GM21360 (cell line): ENCODE results near the gene CREG1.
"Not testable (repeated sequence)": the region's sequence is repeated elsewhere in the genome, so short reads cannot be mapped to it uniquely, and the experiment has no call there.

Experiments
- ATAC-seq: cut with Tn5 transposase; IDR thresholded peaks from one replicate; pipeline ENCODE4 v1.9.1; 2021; ENCODE audit warnings: mild to moderate bottlenecking, moderate library complexity; ENCODE audit not compliant: unreplicated experiment

CREG1 gene

DNA sequence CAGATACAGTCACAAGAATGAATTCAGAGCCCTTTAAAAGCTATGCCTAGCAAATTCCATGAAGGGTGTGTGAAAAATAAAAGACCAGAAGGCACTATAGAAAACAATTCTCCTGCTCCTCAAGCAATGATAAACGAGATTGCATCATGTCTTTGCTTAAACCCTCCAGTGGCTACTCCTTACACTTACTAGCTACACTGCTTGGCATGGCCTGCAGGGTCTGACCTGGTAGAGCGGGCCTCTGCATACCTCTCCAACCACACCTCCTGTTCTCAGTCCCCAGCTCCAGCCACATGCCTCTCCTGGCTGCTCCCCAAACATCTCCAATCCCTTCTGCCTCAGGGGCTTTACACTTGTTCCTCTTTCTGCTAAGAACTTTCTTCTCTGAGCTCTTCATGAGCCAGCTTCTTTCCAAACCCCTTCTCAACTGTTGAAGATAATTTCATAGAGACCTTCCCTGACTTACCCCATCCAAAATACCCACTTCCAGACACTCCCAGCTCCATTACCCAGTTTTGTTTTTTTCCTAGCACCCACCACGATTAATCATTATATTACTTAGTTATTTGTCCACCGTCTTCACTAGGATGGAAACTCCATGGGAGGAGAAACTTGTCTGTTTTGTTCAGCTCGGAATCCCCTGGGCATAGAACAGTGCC, 11.2 kb upstream of the CREG1 start:
- no peak for ATAC-seq

DNA sequence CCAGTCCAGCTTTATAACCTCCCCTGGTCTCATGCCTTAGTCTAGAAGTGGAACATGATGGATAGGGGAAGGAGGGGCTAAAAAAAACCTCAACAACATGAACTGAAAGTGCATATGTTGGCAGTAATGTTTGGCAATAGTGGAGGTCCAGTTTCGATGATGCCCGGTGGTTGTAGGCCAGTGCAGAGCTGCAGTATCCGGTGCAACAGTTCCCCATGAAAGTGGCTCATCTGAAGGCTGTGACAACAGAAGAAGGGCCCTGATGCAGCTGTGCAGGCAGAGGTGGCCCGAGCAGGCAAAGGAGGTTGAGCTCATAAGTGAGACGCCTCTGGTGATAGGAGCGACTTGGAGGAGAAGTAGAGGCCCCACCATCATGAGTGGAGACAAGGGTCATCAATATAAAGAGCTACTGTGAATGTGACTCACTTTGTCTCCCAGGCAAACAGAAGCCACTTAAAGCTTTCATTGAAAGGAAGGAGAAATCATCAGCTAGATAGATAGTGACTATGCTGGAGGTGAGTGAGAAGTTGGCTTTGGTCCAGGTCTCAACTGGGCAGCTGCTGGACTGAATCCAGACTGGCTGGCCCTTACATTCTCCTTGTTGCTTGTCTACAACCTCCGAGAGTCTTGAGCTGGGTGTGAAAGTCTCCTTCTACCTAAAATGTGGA, 10.2 kb upstream of the CREG1 start:
- no peak for ATAC-seq

DNA sequence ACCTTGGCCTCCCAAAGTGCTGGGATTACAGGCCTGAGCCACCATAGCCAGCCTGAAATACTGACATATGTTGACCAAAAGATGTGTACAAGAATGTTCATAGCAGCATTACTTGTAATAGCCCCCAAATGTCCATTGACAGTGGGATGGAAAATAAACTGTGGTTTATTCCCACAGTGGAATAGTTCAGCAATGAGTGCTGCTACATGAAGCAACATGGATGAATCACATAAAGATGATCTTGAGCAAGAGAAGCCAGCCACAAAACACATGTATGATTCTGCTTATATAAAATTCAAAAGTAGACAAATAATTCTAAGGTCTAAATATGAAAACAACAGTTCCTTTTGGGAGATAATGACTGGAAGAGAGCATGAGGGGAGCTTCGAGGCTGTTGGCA, 9.1 kb upstream of the CREG1 start:
- no peak for ATAC-seq

DNA sequence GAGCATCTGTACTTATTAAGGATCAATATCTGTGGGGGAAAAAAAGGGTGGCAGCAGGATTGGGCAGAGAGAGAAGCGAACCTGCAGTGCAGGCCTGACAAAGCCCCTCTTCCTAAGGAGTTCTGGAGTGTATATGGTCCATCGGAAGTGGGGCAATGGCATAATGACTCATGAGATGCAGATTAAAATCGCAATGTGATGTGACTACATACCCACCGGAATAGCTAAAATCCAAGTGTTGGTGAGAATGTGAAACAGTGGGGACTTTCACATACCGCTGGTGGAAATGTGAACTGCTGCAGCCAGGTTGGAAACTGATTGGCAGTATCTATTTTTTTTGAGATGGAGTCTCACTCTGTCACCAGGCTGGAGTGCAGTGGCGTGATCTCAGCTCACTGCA, 8.2 kb upstream of the CREG1 start:
- no peak for ATAC-seq

DNA sequence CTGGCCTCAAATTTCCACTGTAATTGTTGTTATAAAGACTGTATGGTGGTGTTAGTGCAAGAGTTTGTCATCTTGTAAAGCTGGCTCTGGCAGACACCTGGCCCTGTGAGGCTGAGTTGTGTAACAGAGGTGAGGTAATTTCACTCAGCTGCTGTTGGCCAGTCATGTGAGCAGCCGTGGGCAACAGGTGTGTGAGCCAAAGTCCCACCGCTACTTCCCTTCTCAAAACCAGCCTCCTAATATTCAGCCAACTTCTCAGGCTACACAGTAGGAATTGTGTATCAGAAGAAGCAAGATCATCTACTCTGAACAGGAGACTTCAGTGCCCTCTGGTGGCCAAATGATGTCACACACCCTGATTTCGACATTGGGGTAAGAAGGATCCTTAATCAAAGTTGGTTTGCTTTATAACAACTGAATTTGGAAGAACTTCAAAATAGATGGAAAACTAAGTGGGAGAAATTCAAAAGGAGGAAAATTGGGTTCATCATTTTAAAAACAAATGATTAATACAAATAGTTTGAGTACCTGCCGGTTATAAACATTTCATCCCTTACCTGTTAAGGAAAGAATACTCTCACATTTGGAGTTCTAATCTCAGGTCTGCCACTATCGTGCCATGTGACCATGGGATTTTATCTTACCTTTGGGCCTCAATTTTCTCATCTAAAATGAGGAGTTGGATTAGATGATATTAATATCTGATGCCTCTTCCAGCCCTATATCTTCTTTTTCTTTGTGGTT, 2.6 kb upstream of the CREG1 start:
- ATAC-seq: peak; percentile 36

DNA sequence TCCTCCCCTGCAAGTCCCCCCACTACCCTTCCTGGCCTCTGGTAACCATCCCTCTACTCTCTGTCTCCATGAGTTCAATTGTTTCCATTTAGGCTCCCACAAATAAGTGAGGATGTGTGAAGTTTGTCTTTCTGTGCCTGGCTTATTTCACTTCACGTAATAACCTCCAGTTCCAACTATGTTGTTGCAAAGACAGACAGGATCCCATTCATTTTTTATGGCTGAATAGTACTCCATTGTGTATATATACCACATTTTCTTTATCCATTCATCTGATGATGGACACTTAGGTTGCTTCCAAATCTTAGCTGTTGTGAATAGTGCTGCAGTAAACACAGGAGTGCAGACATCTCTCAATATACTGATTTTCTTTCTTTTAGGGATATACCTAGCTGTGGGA, 1.5 kb upstream of the CREG1 start:
- ATAC-seq: not testable (repeated sequence)

DNA sequence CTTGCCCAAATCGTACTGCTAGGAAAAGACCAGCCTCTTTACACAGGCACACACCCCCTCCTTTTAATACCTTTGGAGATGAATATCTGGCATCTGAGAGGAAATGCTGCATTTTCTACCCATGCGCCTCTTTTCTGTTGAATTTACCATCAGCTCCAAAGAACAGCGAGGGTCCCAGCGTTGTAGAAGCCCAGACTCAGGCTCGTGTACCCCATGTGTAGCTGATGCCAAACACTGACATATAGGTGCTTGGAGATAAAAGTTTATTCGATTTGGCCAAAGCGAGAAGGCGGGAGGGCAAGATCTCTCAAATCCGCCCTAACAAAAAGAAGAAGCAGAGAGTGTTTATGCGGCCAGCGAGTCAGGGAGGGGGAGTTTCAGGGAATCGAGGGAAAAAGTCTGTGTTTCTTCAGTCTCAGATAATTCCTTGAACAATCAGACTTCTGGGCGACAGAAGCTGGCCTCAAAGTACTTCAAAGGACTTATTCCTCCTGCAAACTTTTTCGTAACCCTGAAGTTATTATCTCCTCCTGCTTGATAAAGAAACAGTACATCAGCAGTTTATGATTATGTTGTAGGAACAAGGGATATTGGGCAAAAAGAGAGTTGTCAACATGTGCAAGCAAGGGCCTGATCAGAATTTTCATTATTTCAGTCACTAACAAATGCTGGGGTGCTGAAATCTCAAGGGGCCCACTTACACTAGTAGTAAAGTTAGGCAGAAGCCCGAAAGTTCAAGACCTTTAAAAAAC, 642 bp upstream of the CREG1 start:
- no peak for ATAC-seq

DNA sequence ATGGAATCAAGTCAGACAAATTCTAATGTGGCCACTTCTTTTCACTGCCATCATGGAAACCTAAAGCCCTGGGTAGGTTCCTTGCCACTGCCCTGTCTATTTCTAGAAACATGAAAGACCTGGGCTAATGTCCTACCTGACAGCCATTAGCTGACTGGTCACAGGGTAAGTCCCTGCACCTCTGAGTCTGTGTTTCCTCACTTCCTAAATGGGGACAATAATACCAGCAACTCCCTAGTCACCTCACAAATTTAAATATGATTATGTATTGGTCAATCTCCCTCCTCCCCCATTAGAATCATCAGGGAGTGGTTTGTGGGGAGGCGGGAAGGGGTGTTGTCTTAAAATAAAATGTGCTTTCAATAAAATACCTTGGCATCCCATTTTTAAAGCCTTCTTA, 2.2 kb downstream of the CREG1 start:
- ATAC-seq: no peak

DNA sequence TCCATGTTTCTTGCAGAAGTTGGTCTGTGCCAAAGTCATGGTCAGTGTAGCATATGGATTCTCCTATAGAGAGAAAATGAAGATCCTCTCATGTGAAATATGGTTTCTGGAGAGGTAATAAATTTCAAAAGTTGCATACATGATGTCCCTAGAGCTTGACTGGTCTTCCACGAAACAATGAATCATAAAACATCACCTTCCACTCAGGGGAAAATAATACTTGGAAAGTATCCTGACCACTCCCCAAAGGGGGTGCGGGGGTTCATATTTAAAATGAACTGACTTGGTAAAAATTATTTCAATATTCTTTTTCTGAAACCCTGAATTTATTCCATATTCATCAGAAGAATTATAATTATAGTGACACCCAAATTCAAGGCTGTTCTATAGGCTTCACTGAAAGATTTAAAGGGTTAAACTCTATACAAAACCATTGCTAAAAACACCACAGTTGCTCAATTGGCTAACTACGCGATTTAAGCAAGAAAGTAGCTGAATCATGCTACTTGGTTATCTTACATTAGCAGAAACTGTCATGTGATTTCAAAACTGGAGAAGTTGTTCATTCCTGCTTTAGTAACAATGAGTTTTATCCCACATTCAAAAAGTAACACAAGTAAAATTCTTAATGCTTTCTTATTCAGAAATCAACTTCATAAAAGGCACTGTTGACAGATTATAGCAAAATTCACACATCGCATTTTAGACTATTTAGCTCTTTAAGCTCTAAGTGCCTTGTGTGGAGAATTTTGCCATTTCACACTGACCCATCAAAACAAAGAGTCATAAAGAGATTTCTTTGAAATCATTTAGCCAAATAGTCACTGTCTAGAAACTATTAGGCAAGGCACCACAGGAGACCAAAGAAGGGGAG, 5.3 kb downstream of the CREG1 start:
- no peak for ATAC-seq

DNA sequence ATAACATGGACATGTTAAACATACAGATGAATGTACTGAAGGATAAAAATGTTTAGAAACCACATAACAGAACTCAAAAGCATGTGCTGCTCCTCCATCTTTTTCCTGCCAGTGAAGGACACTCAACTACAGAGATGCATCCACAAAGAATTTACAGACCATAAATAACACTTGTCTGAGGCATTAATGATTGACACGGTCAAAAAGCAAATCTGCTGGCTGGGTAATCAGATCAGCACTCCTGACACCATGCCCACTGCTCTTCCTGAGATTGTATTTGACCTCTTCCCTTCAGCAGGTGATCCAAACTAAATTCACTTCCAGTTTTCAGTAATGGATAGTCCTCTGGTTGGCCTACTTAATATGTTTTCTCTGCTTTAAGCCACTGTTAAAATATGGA, 6.6 kb downstream of the CREG1 start:
- no peak for ATAC-seq

DNA sequence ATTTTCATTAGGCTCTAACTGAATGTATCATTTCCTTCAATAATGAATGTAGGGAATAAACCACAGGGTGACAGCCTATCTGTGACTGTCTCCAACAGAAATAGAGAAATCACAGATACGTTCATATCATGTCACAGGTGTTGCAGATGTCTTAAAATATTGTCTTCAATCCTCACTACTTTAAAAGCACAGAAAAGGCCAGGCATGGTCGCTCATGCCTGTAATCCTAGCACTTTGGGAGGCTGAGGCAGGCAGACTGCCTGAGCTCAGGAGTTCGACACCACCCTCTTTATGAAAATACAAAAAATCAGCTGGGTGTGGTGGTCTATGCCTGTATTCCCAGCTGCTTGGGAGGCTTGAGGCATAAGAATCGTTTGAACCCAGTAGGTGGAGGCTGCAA, 8.2 kb downstream of the CREG1 start:
- no peak for ATAC-seq

DNA sequence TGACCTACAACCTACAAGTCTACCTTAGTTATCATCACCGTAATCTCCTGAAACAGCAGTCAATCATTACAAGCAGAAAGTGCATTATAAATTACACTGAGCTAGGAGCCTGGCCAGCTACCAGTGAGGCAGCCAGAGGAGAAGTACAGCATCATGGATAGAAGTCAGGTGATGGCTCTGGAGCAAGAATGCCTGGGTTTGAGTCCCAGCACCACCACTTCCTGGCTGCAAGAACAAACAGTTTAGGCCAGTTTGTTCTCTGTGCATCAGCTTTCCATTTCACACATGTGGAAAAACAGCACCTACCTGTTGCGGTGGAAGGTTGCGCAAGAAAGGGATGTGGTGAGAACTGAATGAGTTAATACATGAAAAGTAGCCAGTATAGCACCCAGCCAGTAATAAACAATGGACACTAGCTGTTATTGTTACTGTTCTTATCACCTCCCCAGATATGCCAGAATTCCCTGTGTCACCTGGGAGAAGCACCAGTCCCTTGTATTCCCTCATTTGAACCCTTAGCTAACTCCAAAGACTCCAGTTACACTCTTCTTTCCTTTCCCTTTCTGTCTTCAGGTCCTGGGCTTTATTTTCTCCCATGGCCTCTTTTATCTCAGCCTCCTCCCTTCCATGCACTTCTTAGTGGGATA, 9.0 kb downstream of the CREG1 start:
- no peak for ATAC-seq

DNA sequence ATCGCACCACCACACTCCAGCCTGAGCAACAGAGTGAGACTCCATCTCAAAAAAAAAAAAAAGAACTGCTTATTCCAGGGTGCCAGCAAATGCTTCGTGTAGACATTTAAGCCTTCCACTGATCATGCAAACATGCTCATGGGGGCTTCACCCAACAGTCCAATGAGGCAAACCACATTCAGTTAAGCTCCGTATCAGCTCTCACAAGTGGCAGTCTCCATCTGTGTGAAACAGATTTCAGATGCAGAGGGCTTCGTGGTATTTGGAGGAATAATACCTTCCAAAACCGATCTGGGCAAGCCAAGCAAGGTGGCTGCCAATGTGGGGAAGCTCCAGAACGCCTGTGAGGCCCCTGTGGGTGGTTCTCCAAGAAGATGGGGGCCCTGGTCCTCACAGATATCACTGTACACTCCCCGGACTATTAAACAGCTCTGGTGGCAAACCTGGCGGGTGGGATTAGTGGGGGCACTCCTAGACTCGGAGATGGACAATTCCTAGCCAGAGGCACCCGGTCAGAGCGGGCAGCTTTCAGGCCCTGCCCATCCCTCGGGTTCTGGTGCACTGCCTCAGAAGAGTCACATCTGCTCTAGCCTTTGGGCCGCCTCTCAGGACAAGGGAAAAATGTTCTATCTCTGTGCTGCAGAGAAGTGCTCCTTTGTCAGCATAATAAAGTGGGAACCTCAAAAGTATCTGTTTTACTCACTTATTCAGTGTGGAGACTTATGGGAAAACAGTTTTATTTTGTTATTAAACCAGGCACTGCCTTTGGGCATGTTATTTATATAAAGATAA, 10.2 kb downstream of the CREG1 start:
- no peak for ATAC-seq

DNA sequence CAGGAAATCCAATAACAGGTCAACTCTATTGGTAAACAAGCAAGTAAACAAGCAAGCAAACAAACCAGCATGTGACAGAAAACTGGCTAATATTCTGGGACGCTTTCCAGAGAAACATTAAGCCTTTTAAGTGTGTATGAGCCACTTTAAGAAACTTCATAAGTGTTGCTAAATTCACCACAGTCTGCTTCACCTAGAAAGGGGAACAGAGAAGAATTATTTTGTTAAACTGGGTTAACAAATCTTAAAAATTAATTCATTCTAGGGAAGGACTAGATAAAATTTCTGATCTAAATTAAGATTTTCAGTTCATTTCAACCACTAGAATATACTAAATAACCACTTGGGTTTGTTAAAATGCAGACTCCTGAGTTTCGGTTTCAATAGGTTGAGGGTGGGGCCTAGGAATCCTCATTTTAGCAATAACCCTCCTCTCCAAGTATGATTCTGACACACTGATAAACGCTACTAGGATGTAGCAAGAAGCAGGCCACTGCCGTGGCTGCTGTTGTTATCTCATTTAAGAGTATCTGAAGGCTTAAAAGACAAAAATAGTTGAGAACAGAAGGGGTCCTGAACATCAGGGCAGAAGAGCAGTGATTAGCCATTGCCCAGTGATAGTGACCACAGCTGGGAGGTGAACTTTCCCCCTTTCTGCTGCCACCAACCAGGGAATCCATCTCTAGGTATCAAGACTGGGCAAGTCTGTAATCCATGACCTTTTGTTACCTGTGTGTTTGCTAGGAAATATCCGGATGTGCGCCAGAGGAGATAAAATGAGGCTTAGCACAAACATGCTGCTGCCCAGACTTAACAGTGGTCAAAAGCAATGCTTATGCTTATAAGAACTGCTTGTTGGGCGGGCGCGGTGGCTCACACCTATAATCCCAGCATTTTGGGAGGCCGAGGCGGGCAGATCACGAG, 11.2 kb downstream of the CREG1 start:
- no peak for ATAC-seq

DNA sequence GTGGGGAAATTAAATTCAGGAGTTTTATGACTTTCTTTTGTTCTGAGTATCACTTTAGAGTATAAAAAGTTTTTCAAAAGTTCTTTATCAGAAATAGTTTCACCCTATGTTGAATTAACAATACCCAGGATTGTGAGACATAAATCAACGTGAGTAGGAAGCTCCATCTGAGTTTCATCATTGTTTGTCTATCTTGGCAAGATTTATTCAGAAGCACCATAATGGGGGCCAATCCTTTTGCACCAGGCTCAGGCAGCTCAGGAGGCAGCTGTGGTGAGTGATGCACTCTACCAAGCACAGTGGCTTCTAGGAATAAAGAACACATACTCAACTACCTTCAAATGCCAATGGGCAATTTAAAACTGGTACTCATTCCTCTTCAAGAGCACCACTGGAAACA, 12.0 kb downstream of the CREG1 start:
- no peak for ATAC-seq

DNA sequence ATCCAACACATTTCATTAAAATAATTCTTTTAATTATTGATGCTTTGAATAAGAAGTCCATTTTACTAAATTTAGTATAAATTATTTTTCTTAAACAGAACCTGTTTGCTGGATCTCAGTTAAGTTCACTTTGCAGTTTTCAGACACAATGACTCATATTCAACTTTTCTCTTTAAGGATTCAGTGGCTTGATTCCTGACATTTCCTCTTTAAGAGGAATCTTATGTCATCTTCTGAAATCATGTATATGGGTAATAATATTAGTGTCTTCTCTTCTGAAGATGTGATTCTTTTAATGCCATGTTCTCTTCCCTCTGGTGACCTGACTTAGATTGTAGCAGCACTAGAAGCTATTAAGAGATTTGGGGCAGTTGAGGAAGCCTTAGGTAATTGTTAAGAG, 12.6 kb downstream of the CREG1 start:
- ATAC-seq: no peak

DNA sequence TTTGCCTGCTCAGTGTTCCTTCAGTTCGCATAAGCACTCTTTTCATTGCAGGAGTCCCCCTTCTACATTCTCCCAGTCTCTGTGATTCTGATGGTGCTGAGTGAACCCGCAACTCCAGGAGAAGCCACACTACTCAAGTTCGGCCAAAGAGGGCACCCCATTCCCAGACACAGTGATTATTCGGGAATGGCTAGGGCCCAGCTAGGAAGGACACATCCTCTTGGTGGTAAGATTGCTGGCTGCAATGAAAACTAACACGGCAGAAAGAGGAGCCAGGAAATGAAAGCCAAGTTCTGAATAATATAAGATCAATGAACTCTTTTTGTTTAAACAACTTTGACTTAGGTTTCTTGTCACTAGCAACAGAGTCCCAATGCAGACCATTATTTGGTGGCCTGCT, 14.9 kb downstream of the CREG1 start:
- ATAC-seq: no peak

DNA sequence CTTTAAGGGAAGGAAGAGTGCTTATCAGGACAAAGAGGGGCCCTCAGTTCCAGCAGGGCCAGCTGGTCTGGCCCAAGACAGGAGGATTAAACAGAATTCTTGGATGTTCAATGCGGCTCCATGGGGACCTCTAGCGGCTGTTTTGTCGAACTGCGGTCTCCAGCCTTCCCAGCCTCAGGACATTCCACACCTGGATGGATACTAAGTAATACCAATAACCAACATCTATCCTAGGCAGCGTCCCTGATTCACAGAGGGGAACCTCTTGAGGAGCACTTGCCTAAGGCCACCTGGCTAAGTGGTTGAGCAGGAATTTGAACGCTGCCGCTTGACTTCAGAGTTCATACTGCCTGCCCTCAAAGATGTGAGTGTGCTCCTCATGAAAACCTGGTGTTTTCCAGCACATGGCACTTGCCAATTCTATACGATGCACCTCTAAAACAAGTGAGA, 19.7 kb downstream of the CREG1 start:
- peak; percentile 64 for ATAC-seq
